Suprapubic skin (tissue), 4 donors: ENCODE measurements around the gene REC114. TPM values are rescaled to one million over a fixed set of nuclear protein-coding genes. Genes with fewer than 3 reads are reported as not detected.

Source experiments
- DNase-seq, 2 donors: peaks; one replicate each; pipeline ENCODE4 v3.0.0-alpha.2; 2019; ENCODE audit warnings: low spot score in 2 of 2
- H3K27ac ChIP-seq: fragments of 200-600 bp; sonication (generic); one replicate; pipeline ENCODE4 v1.5.1; 2019
- H3K27me3 ChIP-seq: fragments of 200-600 bp; sonication (generic); one replicate; pipeline ENCODE4 v1.5.1; 2019
- H3K36me3 ChIP-seq: fragments of 200-600 bp; sonication (generic); one replicate; pipeline ENCODE4 v1.5.1; 2019
- H3K4me1 ChIP-seq: fragments of 200-600 bp; sonication (generic); one replicate; pipeline ENCODE4 v1.5.1; 2019
- H3K4me3 ChIP-seq: fragments of 200-600 bp; sonication (generic); one replicate; pipeline ENCODE4 v1.5.1; 2019; ENCODE audit warnings: mild to moderate bottlenecking
- H3K9me3 ChIP-seq: fragments of 200-600 bp; sonication (generic); one replicate; pipeline ENCODE4 v1.5.1; 2019
- EP300 ChIP-seq: sonication (generic); formaldehyde crosslinking; IDR thresholded peaks from one replicate; pipeline ENCODE4 v1.6.1; 2017; ENCODE audit warnings: antibody characterized with exemption
- POLR2A ChIP-seq, 2 donors: fragments of 450-650 bp; IDR thresholded peaks; one replicate each; pipeline ENCODE4 v1.6.1; 2017; ENCODE audit warnings: antibody characterized with exemption in 2 of 2, mild to moderate bottlenecking in 2 of 2, moderate library complexity in 2 of 2
- POLR2AphosphoS5 ChIP-seq, 3 donors: sonication (generic); formaldehyde crosslinking; IDR thresholded peaks; one replicate each; pipeline ENCODE4 v1.6.1; 2017; ENCODE audit warnings: antibody characterized with exemption in 3 of 3
- WGBS: methylation state at CpG from one replicate; pipeline ENCODE4 v1.1.5; 2018; 5-methylcytosine and 5-hydroxymethylcytosine counted together
- total RNA-seq, 4 donors: library from RNA; depleted of rRNA; stranded (reverse); fragments of >200 nt; gene quantifications; one replicate each; pipeline ENCODE4 v1.1.0, GENCODE V29; 2016
- TF ChIP-seq, protein P1 (sequence below), 2 donors: fragments of 200-600 bp in 1 of 2; fragments of 450-650 bp in 1 of 2; sonication (generic) in 1 of 2; IDR thresholded peaks; one replicate each; pipeline ENCODE4 v1.5.1; 2016 to 2019; ENCODE audit warnings: antibody characterized with exemption in 2 of 2, mild to moderate bottlenecking in 1 of 2, moderate library complexity in 1 of 2

The REC114 gene
- total RNA-seq, 4 donors from 2014 or later: not detected

DNA sequence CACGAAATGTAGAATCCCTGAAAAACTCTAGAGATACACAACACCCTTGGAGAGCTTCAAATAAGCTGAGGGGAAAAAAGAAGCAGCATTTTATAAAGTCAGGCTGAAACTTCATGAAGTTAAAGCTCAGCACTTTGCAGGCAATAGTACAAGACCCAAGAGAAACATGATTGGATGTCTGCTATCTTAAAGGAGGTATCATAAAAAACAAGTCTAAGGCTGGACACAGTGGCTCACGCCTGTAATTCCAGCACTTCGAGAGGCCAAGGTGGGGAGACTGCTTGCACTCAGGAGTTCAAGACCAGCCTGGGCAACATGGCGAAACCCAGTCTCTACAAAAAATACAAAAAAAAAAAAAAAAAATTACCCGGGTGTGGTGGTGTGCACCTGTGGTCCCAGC is 147.3 kb downstream of the REC114 start:
- no peak for DNase-seq
- Histone ChIP-seq H3K36me3 (peaks cover 65% of the 10 kb centered on the region), H3K27me3 (no peaks in the 10 kb centered on the region), H3K27ac (no peak overlapping the region), H3K9me3 (no peaks in the 10 kb centered on the region), H3K4me3 (no peak overlapping the region), H3K4me1 (peaks cover 4% of the 10 kb centered on the region)
- 93% methylated on average over 5 of the region's 5 CpGs for WGBS
- TF ChIP-seq POLR2AphosphoS5 (IDR thresholded peaks at IDR 0.05): no peak
- TF ChIP-seq, protein P1, sequence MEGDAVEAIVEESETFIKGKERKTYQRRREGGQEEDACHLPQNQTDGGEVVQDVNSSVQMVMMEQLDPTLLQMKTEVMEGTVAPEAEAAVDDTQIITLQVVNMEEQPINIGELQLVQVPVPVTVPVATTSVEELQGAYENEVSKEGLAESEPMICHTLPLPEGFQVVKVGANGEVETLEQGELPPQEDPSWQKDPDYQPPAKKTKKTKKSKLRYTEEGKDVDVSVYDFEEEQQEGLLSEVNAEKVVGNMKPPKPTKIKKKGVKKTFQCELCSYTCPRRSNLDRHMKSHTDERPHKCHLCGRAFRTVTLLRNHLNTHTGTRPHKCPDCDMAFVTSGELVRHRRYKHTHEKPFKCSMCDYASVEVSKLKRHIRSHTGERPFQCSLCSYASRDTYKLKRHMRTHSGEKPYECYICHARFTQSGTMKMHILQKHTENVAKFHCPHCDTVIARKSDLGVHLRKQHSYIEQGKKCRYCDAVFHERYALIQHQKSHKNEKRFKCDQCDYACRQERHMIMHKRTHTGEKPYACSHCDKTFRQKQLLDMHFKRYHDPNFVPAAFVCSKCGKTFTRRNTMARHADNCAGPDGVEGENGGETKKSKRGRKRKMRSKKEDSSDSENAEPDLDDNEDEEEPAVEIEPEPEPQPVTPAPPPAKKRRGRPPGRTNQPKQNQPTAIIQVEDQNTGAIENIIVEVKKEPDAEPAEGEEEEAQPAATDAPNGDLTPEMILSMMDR (IDR thresholded peaks at IDR 0.05): no peak

DNA sequence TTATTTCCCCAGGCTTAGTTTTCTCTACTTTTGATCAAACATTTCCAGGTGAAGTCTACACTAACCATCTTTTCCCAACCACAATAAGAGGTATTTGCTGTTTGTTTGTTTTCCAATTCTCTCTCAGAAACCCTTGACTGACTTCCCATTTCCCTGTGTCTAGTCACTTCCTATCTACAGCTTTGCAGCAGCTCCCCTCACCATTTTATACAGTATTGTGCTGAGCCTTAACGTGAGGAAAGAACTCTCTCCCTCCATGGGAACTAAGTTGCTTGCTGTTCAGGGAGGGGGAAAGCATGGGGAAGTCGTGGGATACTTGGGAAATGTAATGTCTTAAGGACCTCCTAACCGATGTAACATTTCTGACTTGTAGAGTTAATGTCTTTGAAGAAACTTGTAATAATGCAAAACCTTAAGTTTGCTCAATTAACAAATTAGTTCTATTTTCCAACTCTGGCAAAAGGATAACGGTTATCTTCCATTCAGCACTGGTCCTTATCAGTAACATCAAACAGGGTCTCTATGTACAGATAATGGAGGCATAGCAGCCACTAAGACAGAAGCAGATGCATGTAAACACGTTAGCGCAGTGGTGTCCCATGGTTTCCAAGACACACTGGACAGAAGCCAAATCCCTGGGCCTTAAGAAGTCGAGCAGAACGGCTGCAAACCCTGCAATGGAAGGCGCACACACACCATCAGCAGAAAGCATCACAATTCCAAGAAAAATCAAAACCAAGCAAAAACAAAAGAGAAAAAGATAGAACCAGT is 150.5 kb downstream of the REC114 start:
- H3K27me3 ChIP-seq: no peaks in the 10 kb centered on the region
- H3K36me3 ChIP-seq: peaks cover 33% of the 10 kb centered on the region
- DNase-seq: no peak
- H3K4me3 ChIP-seq: no peak overlapping the region
- 67% methylated on average over 9 of the region's 9 CpGs for WGBS
- TF ChIP-seq EP300 (no peak), POLR2A (IDR thresholded peaks at IDR 0.05) (no peak), POLR2AphosphoS5 (IDR thresholded peaks at IDR 0.05) (no peak)
- TF ChIP-seq, protein P1 (IDR thresholded peaks at IDR 0.05): no peak
- H3K27ac ChIP-seq: no peak overlapping the region
- H3K4me1 ChIP-seq: peaks cover 36% of the 10 kb centered on the region
- no peaks in the 10 kb centered on the region for H3K9me3 ChIP-seq

GRCh38 chr15:73594109-73594508 is 151.1 kb downstream of the REC114 start:
- Histone ChIP-seq H3K4me1 (peaks cover 43% of the 10 kb centered on the region), H3K9me3 (no peaks in the 10 kb centered on the region), H3K4me3 (no peak overlapping the region), H3K27ac (no peak overlapping the region), H3K27me3 (no peaks in the 10 kb centered on the region), H3K36me3 (peaks cover 27% of the 10 kb centered on the region)
- no peak for DNase-seq
- 69% methylated on average over 2 of the region's 2 CpGs for WGBS
- no peak for TF ChIP-seq POLR2A (IDR thresholded peaks at IDR 0.05)
- TF ChIP-seq, protein P1 (IDR thresholded peaks at IDR 0.05): no peak
- no peak for TF ChIP-seq POLR2AphosphoS5 (IDR thresholded peaks at IDR 0.05)
- TF ChIP-seq EP300: no peak

DNA sequence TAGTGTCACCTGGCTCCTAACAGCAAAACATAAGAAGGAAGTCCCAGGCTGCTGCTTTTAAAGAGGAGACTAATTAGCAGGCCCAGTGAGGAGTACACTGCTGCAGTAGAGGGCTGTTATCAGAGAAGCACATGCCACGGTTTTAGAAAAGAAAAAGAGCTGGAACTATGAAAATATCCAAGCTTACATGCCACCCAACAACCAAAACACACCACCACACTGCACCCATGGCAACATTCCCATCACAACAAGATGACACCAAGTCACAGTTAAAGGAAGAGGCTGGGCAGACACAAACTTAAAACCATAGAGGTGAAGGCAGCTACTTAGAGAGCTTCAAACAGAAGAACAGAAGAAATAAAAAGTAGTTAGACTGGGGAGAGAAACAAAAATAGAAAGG is 153.2 kb downstream of the REC114 start:
- WGBS: 8% methylated on average over 1 of the region's 1 CpG
- no peak overlapping the region for H3K4me3 ChIP-seq
- H3K36me3 ChIP-seq: peaks cover 7% of the 10 kb centered on the region
- DNase-seq: no peak
- H3K27ac ChIP-seq: no peak overlapping the region
- TF ChIP-seq POLR2AphosphoS5 (IDR thresholded peaks at IDR 0.05) (no peak), POLR2A (IDR thresholded peaks at IDR 0.05) (no peak), EP300 (no peak)
- TF ChIP-seq, protein P1 (IDR thresholded peaks at IDR 0.05): no peak
- H3K9me3 ChIP-seq: no peaks in the 10 kb centered on the region
- H3K27me3 ChIP-seq: no peaks in the 10 kb centered on the region
- H3K4me1 ChIP-seq: peaks cover 63% of the 10 kb centered on the region

- Histone ChIP-seq H3K4me1 (peaks cover 73% of the 10 kb centered on the region), H3K9me3 (no peaks in the 10 kb centered on the region), H3K4me3 (no peak overlapping the region), H3K27me3 (no peaks in the 10 kb centered on the region), H3K36me3 (no peaks in the 10 kb centered on the region), H3K27ac (no peak overlapping the region)
- no peak for TF ChIP-seq POLR2AphosphoS5 (IDR thresholded peaks at IDR 0.05)
- no peak for TF ChIP-seq EP300
- TF ChIP-seq POLR2A (IDR thresholded peaks at IDR 0.05): no peak
- TF ChIP-seq, protein P1 (IDR thresholded peaks at IDR 0.05): no peak
- DNase-seq: no peak
- 85% methylated on average over 21 of the region's 21 CpGs for WGBS
These were observed 154.2 kb downstream of the REC114 start for GRCh38 chr15:73597036-73597638.
